Brain microvascular endothelial cell (primary cell): ENCODE data around the gene NACC1.
A peak's percentile ranks its signal among the peaks of the same experiment; 100 is the strongest.

Experiments
- DNase-seq: peaks from one replicate; pipeline ENCODE4 v3.0.0-alpha.2; 2020
- H3K27ac ChIP-seq: fragments of 250-450 bp; sonication (Bioruptor Pico); 2 replicates; pipeline ENCODE4 v1.5.1; 2020; ENCODE audit warnings: mild to moderate bottlenecking, moderate library complexity
- H3K27me3 ChIP-seq: fragments of 250-450 bp; sonication (Bioruptor Pico); replicated peaks from 2 replicates; pipeline ENCODE4 v1.5.1; 2020; ENCODE audit warnings: mild to moderate bottlenecking
- H3K36me3 ChIP-seq: fragments of 250-450 bp; sonication (Bioruptor Pico); replicated peaks from 2 replicates; pipeline ENCODE4 v1.5.1; 2020; ENCODE audit warnings: mild to moderate bottlenecking
- H3K4me3 ChIP-seq: 2 replicates; pipeline ENCODE4 v1.5.1; 2011; ENCODE audit warnings: low read depth, mild to moderate bottlenecking, control low read depth, low read length, moderate library complexity
- in situ Hi-C: cut with HindIII; loops from 2 replicates; pipeline ENCODE4 v1.10.0; 2017; ENCODE audit warnings: low sequenced_read_pairs, low pct_ligation_motif_present
- TF ChIP-seq, protein P1 (sequence below): IDR thresholded peaks from 2 replicates; pipeline ENCODE4 v1.5.1; 2011; ENCODE audit warnings: low read depth, mild to moderate bottlenecking, moderate library complexity, low read length, control low read depth, inconsistent platforms; ENCODE audit errors: missing control alignments

Gene NACC1

GRCh38 chr19:13078897-13079541, 39.0 kb upstream of the NACC1 start:
- in situ Hi-C loops = no loop called here
- no peak for DNase-seq

DNA sequence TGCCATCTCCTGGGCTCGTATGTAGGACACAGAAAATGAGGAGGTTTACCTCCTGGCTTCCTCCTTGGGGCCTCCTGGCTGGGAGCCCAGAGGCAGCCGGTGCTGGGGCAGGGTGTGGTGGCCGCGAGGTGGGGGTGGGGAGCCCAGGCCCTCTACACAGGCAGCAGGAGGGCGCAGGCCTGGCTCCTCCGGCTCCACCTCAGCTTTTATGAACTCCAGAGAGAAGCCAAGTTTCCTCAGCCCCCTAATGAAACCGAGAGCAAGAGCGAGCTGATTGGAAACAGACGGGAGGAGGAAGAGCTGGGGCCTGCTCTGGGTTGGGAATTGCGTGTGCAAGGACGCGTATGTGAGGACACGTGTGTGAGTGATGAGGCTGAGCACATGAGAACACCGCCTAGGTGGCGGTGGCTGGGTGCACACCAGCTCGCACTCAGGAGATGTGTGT, 38.5 kb upstream of the NACC1 start:
- DNase-seq = no peak
- Histone ChIP-seq H3K4me3 (no peak overlapping the region), H3K27me3 (no peaks in the 10 kb centered on the region), H3K27ac (no peak overlapping the region), H3K36me3 (peaks cover 6% of the 10 kb centered on the region)
- in situ Hi-C loops = no loop called here
- TF ChIP-seq, protein P1, sequence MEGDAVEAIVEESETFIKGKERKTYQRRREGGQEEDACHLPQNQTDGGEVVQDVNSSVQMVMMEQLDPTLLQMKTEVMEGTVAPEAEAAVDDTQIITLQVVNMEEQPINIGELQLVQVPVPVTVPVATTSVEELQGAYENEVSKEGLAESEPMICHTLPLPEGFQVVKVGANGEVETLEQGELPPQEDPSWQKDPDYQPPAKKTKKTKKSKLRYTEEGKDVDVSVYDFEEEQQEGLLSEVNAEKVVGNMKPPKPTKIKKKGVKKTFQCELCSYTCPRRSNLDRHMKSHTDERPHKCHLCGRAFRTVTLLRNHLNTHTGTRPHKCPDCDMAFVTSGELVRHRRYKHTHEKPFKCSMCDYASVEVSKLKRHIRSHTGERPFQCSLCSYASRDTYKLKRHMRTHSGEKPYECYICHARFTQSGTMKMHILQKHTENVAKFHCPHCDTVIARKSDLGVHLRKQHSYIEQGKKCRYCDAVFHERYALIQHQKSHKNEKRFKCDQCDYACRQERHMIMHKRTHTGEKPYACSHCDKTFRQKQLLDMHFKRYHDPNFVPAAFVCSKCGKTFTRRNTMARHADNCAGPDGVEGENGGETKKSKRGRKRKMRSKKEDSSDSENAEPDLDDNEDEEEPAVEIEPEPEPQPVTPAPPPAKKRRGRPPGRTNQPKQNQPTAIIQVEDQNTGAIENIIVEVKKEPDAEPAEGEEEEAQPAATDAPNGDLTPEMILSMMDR = no peak

More at GRCh38 chr19:13078897-13079541, 39.0 kb upstream of the NACC1 start:
- Histone ChIP-seq H3K27me3 (no peaks in the 10 kb centered on the region), H3K27ac (no peak overlapping the region), H3K4me3 (no peak overlapping the region), H3K36me3 (peaks cover 6% of the 10 kb centered on the region)
- TF ChIP-seq, protein P1 = no peak

- Histone ChIP-seq H3K4me3 (no peak overlapping the region), H3K36me3 (peaks cover 2% of the 10 kb centered on the region), H3K27me3 (no peaks in the 10 kb centered on the region), H3K27ac (no peak overlapping the region)
- DNase-seq = peak; percentile 68
- TF ChIP-seq, protein P1 = peak; percentile 69
- in situ Hi-C loops = no loop called here
These were observed 35.7 kb upstream of the NACC1 start for GRCh38 chr19:13082192-13083007.

GRCh38 chr19:13083008-13083404, 35.1 kb upstream of the NACC1 start:
- in situ Hi-C loops = no loop called here
- no peak overlapping the region for H3K27ac ChIP-seq
- DNase-seq = no peak
- TF ChIP-seq, protein P1 = no peak
- H3K4me3 ChIP-seq = no peak overlapping the region
- H3K36me3 ChIP-seq = peaks cover 2% of the 10 kb centered on the region
- H3K27me3 ChIP-seq = no peaks in the 10 kb centered on the region

DNA sequence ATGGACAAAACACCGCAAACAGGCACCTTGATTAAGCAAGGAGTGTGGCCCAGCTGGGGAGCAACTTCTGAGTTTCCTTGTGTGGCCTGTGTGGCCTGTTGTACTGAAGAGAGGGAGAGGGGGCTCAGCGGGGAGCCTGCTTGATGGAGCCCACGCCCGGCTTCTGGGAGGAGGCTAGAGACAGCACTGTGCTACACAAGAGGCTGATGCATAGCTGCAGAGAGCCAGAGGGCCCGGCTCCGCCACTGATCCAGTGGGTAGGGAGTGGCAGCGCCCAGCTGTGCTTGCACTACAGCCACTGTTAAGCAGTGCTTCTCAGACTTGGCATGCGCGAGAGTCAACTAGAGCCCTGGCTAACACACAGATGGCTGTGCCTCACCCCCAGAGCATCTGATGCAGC, 34.4 kb upstream of the NACC1 start:
- Histone ChIP-seq H3K4me3 (no peak overlapping the region), H3K36me3 (peaks cover 2% of the 10 kb centered on the region), H3K27me3 (no peaks in the 10 kb centered on the region), H3K27ac (no peak overlapping the region)
- no peak for DNase-seq
- TF ChIP-seq, protein P1 = no peak
- in situ Hi-C loops = no loop called here
